Ovary (tissue), 3 donors: ENCODE results near the gene STRIP1.

Experiments used
- CTCF ChIP-seq, 3 donors: fragments of 450-650 bp in 2 of 3; fragments of 200-600 bp in 1 of 3; IDR thresholded peaks; one replicate each; pipeline versions ENCODE4 v1.5.1 to v1.8.0; 2016 to 2022; ENCODE audit warnings: antibody characterized with exemption in 3 of 3, mild to moderate bottlenecking in 1 of 3
- EP300 ChIP-seq: sonication (generic); formaldehyde crosslinking; IDR thresholded peaks from one replicate; pipeline ENCODE4 v1.6.1; 2017; ENCODE audit warnings: antibody characterized with exemption
- POLR2A ChIP-seq: fragments of 450-650 bp; IDR thresholded peaks from one replicate; pipeline ENCODE4 v1.6.1; 2017; ENCODE audit warnings: antibody characterized with exemption, mild to moderate bottlenecking, moderate library complexity
- donor health status: DM: no; HTN: no; CAD: no.

DNA sequence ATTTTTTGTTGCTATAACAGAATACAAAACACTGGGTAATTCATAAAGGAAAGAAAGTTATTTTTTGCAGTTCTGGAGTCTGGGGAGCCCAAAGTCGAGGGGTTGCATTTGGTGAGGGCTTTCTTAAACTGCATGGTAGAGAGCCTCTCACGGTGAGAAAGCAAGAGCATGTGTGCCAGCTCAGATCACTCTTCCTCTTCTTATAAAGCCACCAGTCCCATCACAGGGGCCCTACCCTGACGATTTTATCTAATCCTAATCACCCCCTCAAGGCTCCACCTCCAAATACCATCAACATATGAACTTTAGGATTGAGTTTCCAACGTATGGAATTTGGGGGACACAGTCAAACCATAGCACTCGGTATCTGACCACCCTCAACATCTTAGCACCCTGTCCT, 1.0 kb upstream of the STRIP1 start:
- TF ChIP-seq EP300 = no peak
- no peak for TF ChIP-seq CTCF (IDR thresholded peaks at IDR 0.05)
- no peak for TF ChIP-seq POLR2A
